ENCODE data around the gene PTCH1.

Gene PTCH1

GRCh38 chr9:95513711-95514110, 3.1 kb downstream of the PTCH1 start:
- DNase-seq (ENCODE audit: extremely low read depth in 1 of 2, low read depth in 1 of 2), result no peak

GRCh38 chr9:95512709-95513095, 4.1 kb downstream of the PTCH1 start:
- DNase-seq (ENCODE audit: extremely low read depth in 1 of 2, low read depth in 1 of 2), result no peak

- no peak for DNase-seq (ENCODE audit: extremely low read depth in 1 of 2, low read depth in 1 of 2)
These were observed 4.6 kb downstream of the PTCH1 start for GRCh38 chr9:95511952-95512708.

GRCh38 chr9:95511616-95511931, 5.2 kb downstream of the PTCH1 start:
- DNase-seq (ENCODE audit: extremely low read depth in 1 of 2, low read depth in 1 of 2), result no peak

- DNase-seq (ENCODE audit: extremely low read depth in 1 of 2, low read depth in 1 of 2), result peak; percentile 71 to 79
These were observed 5.8 kb downstream of the PTCH1 start for GRCh38 chr9:95510709-95511615.

- DNase-seq (ENCODE audit: extremely low read depth in 1 of 2, low read depth in 1 of 2), result no peak
These were observed 6.7 kb downstream of the PTCH1 start for GRCh38 chr9:95509851-95510708.

- peak in 1 of 2 donors; percentile 55 for DNase-seq (ENCODE audit: extremely low read depth in 1 of 2, low read depth in 1 of 2)
These were observed 7.6 kb downstream of the PTCH1 start for GRCh38 chr9:95508968-95509850.

- DNase-seq (ENCODE audit: extremely low read depth in 1 of 2, low read depth in 1 of 2), result no peak
These were observed 8.4 kb downstream of the PTCH1 start for GRCh38 chr9:95508242-95508967.

GRCh38 chr9:95507464-95508241, 9.1 kb downstream of the PTCH1 start:
- DNase-seq (ENCODE audit: extremely low read depth in 1 of 2, low read depth in 1 of 2), result peak in 1 of 2 donors; percentile 7

GRCh38 chr9:95506678-95507463, 9.9 kb downstream of the PTCH1 start:
- DNase-seq (ENCODE audit: extremely low read depth in 1 of 2, low read depth in 1 of 2), result peak in 1 of 2 donors; percentile 4

GRCh38 chr9:95506428-95506677, 10.4 kb downstream of the PTCH1 start:
- no peak for DNase-seq (ENCODE audit: extremely low read depth in 1 of 2, low read depth in 1 of 2)

- peak in 1 of 2 donors; percentile 14 for DNase-seq (ENCODE audit: extremely low read depth in 1 of 2, low read depth in 1 of 2)
These were observed 10.9 kb downstream of the PTCH1 start for GRCh38 chr9:95505717-95506427.

- DNase-seq (ENCODE audit: extremely low read depth in 1 of 2, low read depth in 1 of 2), result no peak
These were observed 11.6 kb downstream of the PTCH1 start for GRCh38 chr9:95505072-95505716.

GRCh38 chr9:95504053-95504963, 12.5 kb downstream of the PTCH1 start:
- no peak for DNase-seq (ENCODE audit: extremely low read depth in 1 of 2, low read depth in 1 of 2)

GRCh38 chr9:95503369-95503768, 13.4 kb downstream of the PTCH1 start:
- no peak for DNase-seq (ENCODE audit: extremely low read depth in 1 of 2, low read depth in 1 of 2)

- no peak for DNase-seq (ENCODE audit: extremely low read depth in 1 of 2, low read depth in 1 of 2)
These were observed 14.5 kb downstream of the PTCH1 start for GRCh38 chr9:95502248-95502647.

All from stimulated activated CD8-positive, alpha-beta memory T cell treated with anti-CD3 and anti-CD28 coated beads, Interleukin-7, amount 100 ng/mL, for 48 hours (primary cell).